ENCODE data around the gene EXOSC5.
"Not testable (repeated sequence)": the region's sequence is repeated elsewhere in the genome, so short reads cannot be mapped to it uniquely, and the experiment has no call there.

The EXOSC5 gene

GRCh38 chr19:41408846-41409245 lies 11.7 kb upstream of the EXOSC5 start:
- not testable (repeated sequence) for DNase-seq (ENCODE audit: low spot score); FAIRE-seq

- DNase-seq (ENCODE audit: low spot score) (no peak), FAIRE-seq (no peak)
Observed at GRCh38 chr19:41408256-41408655, 11.1 kb upstream of the EXOSC5 start.

GRCh38 chr19:41407271-41407670 lies 10.1 kb upstream of the EXOSC5 start:
- DNase-seq (ENCODE audit: low spot score): no peak
- FAIRE-seq: no peak

GRCh38 chr19:41405776-41406175 lies 8.6 kb upstream of the EXOSC5 start:
- no peak for DNase-seq (ENCODE audit: low spot score)
- no peak for FAIRE-seq

GRCh38 chr19:41403181-41403970 lies 6.2 kb upstream of the EXOSC5 start:
- no peak for DNase-seq (ENCODE audit: low spot score)

GRCh38 chr19:41402010-41402409 lies 4.9 kb upstream of the EXOSC5 start:
- DNase-seq (ENCODE audit: low spot score): no peak
- no peak for FAIRE-seq

More at GRCh38 chr19:41403181-41403970, 6.2 kb upstream of the EXOSC5 start:
- no peak for FAIRE-seq

GRCh38 chr19:41401483-41401882 lies 4.3 kb upstream of the EXOSC5 start:
- DNase-seq (ENCODE audit: low spot score) (no peak), FAIRE-seq (no peak)

- FAIRE-seq (no peak), DNase-seq (ENCODE audit: low spot score) (no peak)
Observed at GRCh38 chr19:41399525-41399924, 2.4 kb upstream of the EXOSC5 start.

GRCh38 chr19:41399091-41399490 lies 1.9 kb upstream of the EXOSC5 start:
- FAIRE-seq (no peak), DNase-seq (ENCODE audit: low spot score) (no peak)

- FAIRE-seq: no peak
- DNase-seq (ENCODE audit: low spot score): no peak
Observed at GRCh38 chr19:41398598-41398997, 1.4 kb upstream of the EXOSC5 start.

- FAIRE-seq (no peak), DNase-seq (ENCODE audit: low spot score) (no peak)
Observed at GRCh38 chr19:41398050-41398418, 875 bp upstream of the EXOSC5 start.

- FAIRE-seq (no peak), DNase-seq (ENCODE audit: low spot score) (no peak)
Observed at GRCh38 chr19:41395355-41395754, 1.8 kb downstream of the EXOSC5 start.

GRCh38 chr19:41392775-41393174 lies 4.4 kb downstream of the EXOSC5 start:
- DNase-seq (ENCODE audit: low spot score) (no peak), FAIRE-seq (no peak)

GRCh38 chr19:41391618-41392017 lies 5.5 kb downstream of the EXOSC5 start:
- FAIRE-seq (no peak), DNase-seq (ENCODE audit: low spot score) (no peak)

- FAIRE-seq (no peak), DNase-seq (ENCODE audit: low spot score) (no peak)
Observed at GRCh38 chr19:41386442-41386841, 10.7 kb downstream of the EXOSC5 start.

- no peak for DNase-seq (ENCODE audit: low spot score)
- no peak for FAIRE-seq
Observed at GRCh38 chr19:41384351-41384750, 12.8 kb downstream of the EXOSC5 start.

- not testable (repeated sequence) for DNase-seq (ENCODE audit: low spot score)
Observed at GRCh38 chr19:41381536-41381935, 15.6 kb downstream of the EXOSC5 start.

GRCh38 chr19:41377977-41378709 lies 19.0 kb downstream of the EXOSC5 start:
- FAIRE-seq (no peak), DNase-seq (ENCODE audit: low spot score) (no peak)

More at GRCh38 chr19:41381536-41381935, 15.6 kb downstream of the EXOSC5 start:
- FAIRE-seq: not testable (repeated sequence)

GRCh38 chr19:41376998-41377365 lies 20.2 kb downstream of the EXOSC5 start:
- no peak for FAIRE-seq

GRCh38 chr19:41376241-41376997 lies 20.7 kb downstream of the EXOSC5 start, which contains the start of gene TMEM91:
Gene TMEM91, plus strand, starts transcription at chr19:41376533. Its CDS starts 1,777 bp downstream, at chr19:41378310.
- no peak for FAIRE-seq
- DNase-seq (ENCODE audit: low spot score): no peak

More at GRCh38 chr19:41376998-41377365, 20.2 kb downstream of the EXOSC5 start:
- DNase-seq (ENCODE audit: low spot score): no peak

- peak; percentile 53 for DNase-seq (ENCODE audit: low spot score)
Observed at GRCh38 chr19:41373993-41374392, 23.2 kb downstream of the EXOSC5 start.

GRCh38 chr19:41372501-41372900 lies 24.7 kb downstream of the EXOSC5 start:
- no peak for FAIRE-seq

More at GRCh38 chr19:41373993-41374392, 23.2 kb downstream of the EXOSC5 start:
- no peak for FAIRE-seq

More at GRCh38 chr19:41372501-41372900, 24.7 kb downstream of the EXOSC5 start:
- DNase-seq (ENCODE audit: low spot score): no peak
